Lower leg skin (tissue), 3 donors: Measurements from ENCODE around the gene NUDT3.

ENCODE experiments used
- POLR2A ChIP-seq, 2 donors: fragments of 450-650 bp; IDR thresholded peaks; one replicate each; pipeline ENCODE4 v1.6.1; 2016 to 2017; ENCODE audit warnings: antibody characterized with exemption in 2 of 2, mild to moderate bottlenecking in 1 of 2, moderate library complexity in 1 of 2
- TF ChIP-seq, protein P1 (sequence below), 3 donors: fragments of 450-650 bp; IDR thresholded peaks; one replicate each; pipeline ENCODE4 v1.5.1; 2016; ENCODE audit warnings: antibody characterized with exemption in 3 of 3, mild to moderate bottlenecking in 3 of 3, moderate library complexity in 2 of 3

DNA sequence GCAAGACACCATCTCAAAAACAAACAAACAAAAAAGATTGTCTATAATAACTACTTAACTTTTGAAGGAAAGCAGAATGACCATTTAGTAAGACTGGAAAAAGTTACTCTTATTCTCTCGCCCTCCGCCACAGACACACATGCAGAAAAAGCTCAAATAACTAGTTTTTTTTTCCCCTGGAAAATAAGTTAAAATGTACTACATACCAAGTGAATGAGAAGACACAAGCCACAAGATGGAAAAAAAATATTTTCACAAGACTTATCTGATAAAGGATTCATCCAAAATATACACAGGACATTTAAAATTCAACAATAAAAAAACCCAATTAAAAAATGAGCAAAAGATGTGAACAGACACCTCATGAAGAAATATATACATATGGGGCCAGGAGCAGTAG is 31.9 kb downstream of the NUDT3 start:
- TF ChIP-seq, protein P1, sequence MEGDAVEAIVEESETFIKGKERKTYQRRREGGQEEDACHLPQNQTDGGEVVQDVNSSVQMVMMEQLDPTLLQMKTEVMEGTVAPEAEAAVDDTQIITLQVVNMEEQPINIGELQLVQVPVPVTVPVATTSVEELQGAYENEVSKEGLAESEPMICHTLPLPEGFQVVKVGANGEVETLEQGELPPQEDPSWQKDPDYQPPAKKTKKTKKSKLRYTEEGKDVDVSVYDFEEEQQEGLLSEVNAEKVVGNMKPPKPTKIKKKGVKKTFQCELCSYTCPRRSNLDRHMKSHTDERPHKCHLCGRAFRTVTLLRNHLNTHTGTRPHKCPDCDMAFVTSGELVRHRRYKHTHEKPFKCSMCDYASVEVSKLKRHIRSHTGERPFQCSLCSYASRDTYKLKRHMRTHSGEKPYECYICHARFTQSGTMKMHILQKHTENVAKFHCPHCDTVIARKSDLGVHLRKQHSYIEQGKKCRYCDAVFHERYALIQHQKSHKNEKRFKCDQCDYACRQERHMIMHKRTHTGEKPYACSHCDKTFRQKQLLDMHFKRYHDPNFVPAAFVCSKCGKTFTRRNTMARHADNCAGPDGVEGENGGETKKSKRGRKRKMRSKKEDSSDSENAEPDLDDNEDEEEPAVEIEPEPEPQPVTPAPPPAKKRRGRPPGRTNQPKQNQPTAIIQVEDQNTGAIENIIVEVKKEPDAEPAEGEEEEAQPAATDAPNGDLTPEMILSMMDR (IDR thresholded peaks at IDR 0.05): no peak
- no peak for TF ChIP-seq POLR2A (IDR thresholded peaks at IDR 0.05)
